Cardiac septum (tissue), 1 donor: ENCODE data around the gene TMEM81. TPM values are rescaled to one million over a fixed set of nuclear protein-coding genes. Genes with fewer than 3 reads are reported as not detected.
A peak's percentile ranks its signal among the peaks of the same experiment; 100 is the strongest.

Source experiments
- DNase-seq: peaks from one replicate; pipeline ENCODE4 v3.0.0-alpha.2; 2020; ENCODE audit warnings: low spot score
- intact Hi-C: fragments of 100-400 bp; cut with DNase I; formaldehyde crosslinking; loops from one replicate; pipeline ENCODE4 v1.14.0; 2022
- total RNA-seq: library from RNA; stranded (reverse); fragmentation: NEBNext Ultra II Directional; extraction: Animal tissue kit (Norgen Biotek cat#: 25700); gene quantifications from one replicate; pipeline ENCODE4 v1.2.1, GENCODE V29; 2021
- donor health status: DM: no; HTN: no; CAD: no.

The TMEM81 gene
- total RNA-seq, 1 donor from 2014 or later, result 1.7 TPM

DNA sequence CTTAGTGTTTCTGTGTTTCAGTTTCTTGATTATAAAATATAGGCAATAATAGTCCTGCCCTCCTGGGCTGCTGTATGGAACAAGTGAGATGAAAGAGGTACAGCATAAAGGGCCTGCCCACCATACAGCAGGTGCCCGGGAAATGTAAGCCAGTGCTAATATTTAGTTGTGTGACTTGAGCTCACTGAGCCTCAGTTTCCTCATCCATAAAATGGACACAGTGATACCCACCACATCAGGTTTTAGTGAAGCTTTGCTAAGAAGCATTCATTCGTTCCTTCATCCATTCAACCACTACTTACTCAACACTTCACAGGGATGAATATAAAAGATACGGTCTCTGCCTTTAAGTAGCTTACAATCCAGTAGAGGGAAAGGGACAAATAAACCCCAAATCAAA lies 21.4 kb downstream of the TMEM81 start:
- intact Hi-C loops, result loop anchor here (10.0 kb wide), 1 partner anchor 258 kb away; no protein-coding TSS in a partner anchor
- no peak for DNase-seq

- intact Hi-C loops, result loop anchor here (10.0 kb wide), 1 partner anchor 258 kb away; no protein-coding TSS in a partner anchor
- DNase-seq, result no peak
Observed at GRCh38 chr1:205062319-205062718, 21.9 kb downstream of the TMEM81 start.

- DNase-seq, result peak; percentile 88
- intact Hi-C loops, result loop anchor here (1.0 to 10.0 kb wide), 3 partner anchors 72 to 257 kb away; no protein-coding TSS in a partner anchor
Observed at GRCh38 chr1:205061665-205062069, 22.6 kb downstream of the TMEM81 start.

DNA sequence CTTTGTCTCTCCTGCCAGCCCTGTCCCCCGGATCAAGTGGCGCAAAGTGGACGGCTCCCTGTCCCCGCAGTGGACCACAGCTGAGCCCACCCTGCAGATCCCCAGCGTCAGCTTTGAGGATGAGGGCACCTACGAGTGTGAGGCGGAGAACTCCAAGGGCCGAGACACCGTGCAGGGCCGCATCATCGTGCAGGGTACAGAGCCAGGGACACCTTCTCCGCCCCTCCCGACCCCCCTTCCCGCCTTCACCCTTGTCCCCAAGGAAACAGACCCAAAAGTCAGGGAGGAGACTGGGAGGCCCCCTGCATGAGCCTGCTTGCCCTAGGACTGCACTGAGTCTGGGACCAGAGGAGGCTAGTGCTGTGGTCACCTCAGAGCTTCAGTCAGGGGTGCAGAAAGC lies 23.0 kb downstream of the TMEM81 start:
- DNase-seq, result no peak
- intact Hi-C loops, result loop anchor here (1.0 to 10.0 kb wide), 3 partner anchors 72 to 256 kb away; no protein-coding TSS in a partner anchor

- intact Hi-C loops, result loop anchor here (1.0 to 10.0 kb wide), 3 partner anchors 71 to 256 kb away; no protein-coding TSS in a partner anchor
- DNase-seq, result no peak
Observed at GRCh38 chr1:205060746-205061145, 23.5 kb downstream of the TMEM81 start.

GRCh38 chr1:205059660-205060059 lies 24.6 kb downstream of the TMEM81 start:
- DNase-seq, result no peak
- intact Hi-C loops, result loop anchor here (2.0 to 10.0 kb wide), 2 partner anchors 83 to 255 kb away; no protein-coding TSS in a partner anchor

- intact Hi-C loops, result no loop called here
- DNase-seq, result no peak
Observed at GRCh38 chr1:205058853-205059252, 25.4 kb downstream of the TMEM81 start.

DNA sequence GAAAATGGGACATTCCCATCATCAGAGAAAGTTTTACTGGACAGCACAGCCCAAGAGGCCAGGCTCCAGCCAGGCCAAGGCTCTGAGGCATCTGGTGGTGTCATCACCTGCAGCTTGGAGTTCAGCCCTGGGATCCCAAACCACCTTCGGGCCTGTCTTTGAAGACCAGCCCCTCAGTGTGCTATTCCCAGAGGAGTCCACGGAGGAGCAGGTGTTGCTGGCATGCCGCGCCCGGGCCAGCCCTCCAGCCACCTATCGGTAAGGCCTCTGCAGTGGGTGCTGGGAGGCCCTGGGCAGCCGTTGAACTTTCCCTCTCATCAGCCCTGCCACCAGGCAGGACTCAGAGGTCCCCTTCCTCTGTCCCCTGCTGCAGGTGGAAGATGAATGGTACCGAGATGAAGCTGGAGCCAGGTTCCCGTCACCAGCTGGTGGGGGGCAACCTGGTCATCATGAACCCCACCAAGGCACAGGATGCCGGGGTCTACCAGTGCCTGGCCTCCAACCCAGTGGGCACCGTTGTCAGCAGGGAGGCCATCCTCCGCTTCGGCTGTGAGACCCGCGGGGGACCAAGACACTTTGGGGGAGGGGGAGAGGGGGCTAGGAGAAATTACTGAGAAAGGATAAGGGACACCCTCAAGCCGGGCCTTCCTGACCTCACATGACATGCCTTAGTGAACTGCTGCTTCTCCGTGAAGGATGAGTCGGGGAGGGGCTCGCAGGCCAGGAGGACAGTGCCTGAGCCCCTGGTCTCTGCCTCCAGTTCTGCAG lies 26.3 kb downstream of the TMEM81 start:
- intact Hi-C loops, result no loop called here
- no peak for DNase-seq

DNA sequence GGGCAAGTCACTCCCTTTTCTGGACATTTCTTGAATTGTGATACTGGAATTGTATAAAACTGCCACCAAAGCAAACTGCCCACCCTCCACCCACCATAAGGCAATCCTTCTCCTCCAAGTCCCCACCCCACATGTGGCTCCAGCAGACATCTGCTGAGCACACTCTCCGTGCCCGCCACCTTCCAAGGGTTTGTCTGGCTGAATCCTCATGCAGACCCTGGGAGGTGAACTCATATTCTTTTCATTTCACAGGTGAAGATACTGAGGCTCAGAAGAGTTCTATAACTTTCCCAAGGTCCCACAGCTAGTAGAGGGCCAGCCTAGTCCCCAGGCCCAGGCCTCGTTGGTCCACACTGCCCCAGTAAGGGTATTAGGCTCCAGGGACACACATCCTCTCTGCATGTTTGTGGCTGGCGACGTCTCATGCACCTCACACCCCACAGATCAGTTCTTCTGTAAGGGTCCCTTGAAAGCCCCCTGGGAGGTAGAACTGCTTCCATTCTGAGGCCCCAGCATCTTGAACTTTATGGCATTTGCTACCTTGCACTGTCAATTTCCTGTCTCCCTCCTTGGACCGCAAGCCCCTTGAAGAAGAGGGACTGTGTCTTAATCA lies 27.2 kb downstream of the TMEM81 start:
- no peak for DNase-seq
- intact Hi-C loops, result no loop called here

GRCh38 chr1:205056188-205056611 lies 28.1 kb downstream of the TMEM81 start:
- intact Hi-C loops, result no loop called here
- no peak for DNase-seq

DNA sequence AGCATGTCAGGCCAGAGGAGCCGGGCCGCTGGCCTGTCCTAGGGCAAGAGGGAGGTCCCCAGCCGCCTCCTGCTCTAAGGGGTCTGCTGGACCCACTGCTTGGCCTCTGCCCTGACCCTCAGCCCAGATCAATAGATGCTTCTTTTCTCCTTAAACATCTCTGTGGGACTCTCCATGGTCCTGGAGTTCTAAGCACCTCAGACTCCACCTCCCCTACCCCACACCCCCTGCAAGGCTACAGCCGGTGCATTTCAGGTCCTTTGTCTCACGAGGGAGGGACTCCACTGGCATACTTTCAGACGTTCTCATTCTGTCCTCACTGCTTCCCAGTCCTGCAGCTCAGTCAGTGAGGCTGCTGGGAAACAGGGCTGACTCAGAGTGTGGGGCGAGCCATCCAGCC lies 30.2 kb downstream of the TMEM81 start:
- DNase-seq, result no peak
- intact Hi-C loops, result no loop called here

- intact Hi-C loops, result no loop called here
- no peak for DNase-seq
Observed at GRCh38 chr1:205053296-205053695, 31.0 kb downstream of the TMEM81 start.

DNA sequence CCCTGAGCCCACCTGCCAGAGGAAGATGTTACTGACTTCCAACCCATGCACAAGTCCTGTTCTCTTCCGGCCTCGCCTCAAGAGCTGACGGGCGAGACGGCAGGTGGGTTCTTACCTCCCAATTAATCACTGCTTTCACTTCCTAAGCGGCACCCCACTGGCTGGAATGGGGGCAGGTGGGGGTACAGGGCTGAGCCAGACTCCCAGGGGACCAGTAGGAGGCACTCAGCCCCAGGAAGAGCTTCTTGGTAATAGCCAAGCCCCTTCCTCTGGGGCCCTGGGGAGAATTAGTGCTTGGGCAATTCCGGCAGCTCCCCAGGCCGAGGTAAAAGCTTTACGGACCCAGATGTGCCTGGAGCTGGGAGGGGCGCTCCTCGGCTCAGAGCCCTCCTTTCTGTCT lies 31.6 kb downstream of the TMEM81 start:
- no peak for DNase-seq
- intact Hi-C loops, result no loop called here

DNA sequence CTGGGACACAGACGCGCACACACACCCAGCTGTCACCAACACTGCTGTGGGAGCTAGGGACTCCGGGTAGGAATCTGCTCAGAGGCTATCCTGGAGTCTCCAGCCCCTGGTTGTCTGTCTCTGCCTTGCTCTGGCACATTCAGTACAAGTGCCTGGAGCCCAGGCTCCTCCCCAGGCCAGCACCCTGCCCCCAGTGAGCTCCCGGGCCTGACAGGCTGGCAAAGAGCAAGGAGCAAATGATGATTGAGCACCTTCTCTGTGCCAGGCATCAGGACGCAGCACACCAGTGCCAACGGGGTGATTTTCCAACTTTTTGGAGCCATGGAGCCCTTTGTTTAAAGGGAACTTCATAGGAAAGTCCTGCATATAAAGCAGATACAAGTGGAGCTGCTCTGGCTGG lies 34.8 kb downstream of the TMEM81 start:
- no peak for DNase-seq

GRCh38 chr1:205048382-205048781 lies 35.9 kb downstream of the TMEM81 start:
- intact Hi-C loops, result no loop called here
- no peak for DNase-seq

More for the DNA sequence above, 34.8 kb downstream of the TMEM81 start:
- intact Hi-C loops, result no loop called here

DNA sequence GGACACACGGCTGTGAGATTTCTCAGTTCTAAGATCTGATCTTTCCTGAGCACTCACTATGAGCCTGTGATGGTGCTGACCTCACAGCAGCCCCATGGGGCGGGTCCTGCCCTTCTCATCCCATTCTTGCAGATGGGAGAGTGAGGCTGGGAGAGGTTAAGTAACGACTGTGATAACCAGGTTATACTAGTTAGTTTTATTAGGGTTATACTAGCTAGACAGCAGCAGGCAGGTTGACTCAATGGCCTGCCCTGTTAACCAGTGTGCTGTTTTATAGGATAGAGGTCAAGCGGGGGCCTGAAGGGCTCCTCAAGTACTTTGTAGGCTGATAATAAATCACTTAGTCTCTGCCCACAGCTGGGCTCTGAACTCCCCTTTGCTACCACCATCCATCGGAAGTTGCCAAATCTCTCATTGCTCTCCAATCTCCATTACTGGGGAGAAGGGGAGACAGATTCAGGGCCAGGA lies 36.5 kb downstream of the TMEM81 start:
- intact Hi-C loops, result no loop called here
- DNase-seq, result no peak

DNA sequence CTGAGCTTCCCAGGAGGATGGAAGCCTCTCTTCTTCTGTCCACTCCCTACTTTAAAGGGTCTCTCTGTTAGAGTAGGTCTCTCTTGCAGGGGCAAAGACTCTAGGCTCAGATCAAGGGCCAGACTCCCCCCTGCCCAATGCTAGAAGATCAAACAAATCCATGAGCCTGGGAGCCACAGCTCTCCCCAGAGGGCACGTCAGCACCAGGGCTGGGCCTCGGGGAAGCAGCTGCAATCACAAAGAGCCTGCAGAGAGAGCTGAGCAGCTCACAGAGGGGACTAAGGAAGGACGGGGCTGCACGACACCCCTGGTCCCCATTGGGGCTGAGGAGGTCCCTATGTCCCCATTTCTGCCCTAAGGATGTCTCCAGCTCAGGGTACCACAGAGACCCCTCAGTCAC lies 37.4 kb downstream of the TMEM81 start:
- intact Hi-C loops, result no loop called here
- DNase-seq, result no peak

DNA sequence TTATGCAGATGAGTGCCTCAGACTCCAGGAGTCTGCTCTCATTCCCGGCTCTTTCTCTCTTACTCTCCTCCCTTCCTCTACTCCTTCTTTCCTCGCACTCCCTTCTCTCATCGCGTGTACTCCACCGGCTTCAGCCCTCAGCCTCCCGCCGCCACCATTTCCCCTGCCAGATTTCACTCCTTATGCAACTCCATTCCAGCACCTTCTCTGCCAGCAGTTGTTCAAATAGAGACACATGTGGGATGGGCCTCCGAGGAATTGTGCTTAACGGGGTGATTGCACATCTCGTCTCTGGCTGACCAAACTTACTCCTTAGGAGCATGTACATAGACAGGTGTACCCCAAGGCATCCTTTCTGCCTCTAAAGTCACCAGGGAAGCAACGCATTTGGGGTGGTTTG lies 39.1 kb downstream of the TMEM81 start:
- DNase-seq, result no peak
- intact Hi-C loops, result no loop called here

DNA sequence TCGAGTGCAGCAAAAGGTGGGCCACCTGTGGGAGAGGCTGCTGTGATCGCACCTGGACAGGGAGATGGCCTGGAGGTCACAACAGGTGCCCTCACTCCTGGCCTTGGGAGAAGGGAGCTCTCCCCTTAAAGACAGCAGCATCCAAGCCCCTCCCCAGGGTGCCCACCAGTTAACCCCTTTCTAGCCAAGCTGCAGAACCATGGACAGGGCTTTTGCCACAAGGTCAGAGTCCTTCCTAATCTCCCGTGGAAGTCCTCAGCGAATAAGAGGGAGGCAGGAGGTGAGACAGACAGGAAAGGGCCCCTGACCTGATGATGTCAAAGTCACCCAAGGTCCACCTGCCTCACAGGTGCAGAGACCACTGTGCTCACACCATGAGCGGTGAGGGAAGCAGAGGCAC lies 39.5 kb downstream of the TMEM81 start:
- intact Hi-C loops, result no loop called here
- DNase-seq, result no peak

DNA sequence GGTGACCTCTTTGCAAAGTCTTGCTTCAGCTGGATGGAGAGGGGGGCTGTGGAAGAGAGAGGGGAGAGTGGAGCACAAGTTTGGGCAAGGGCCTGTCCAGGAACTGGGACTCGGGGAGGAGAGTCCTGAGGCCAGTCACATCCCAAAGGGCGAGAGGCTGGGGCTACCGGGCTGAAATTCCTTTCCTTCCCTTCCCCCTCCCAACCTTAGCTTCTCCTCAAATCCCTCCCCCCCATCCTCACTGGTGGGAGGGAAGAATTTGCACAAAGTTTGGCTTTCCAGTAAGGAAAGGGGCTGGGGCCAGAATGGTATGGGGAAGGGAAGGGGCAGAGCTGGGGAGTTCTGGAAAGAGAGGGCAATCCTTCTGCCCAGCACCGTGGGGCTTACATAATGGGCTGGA lies 40.4 kb downstream of the TMEM81 start:
- DNase-seq, result no peak
- intact Hi-C loops, result no loop called here
